HepG2 (cell line): ENCODE measurements around the gene SH2D3A. TPM values are rescaled to one million over a fixed set of nuclear protein-coding genes. Genes with fewer than 3 reads are reported as not detected.

Source experiments
- DRAP1 ChIP-seq: IDR thresholded peaks from 2 replicates; pipeline ENCODE4 v1.6.1; 2016; ENCODE audit warnings: missing genetic modification reagents, missing compliant biosample characterization
- EP300 ChIP-seq, 3 experiments: sonication (generic) in 1 of 3; formaldehyde crosslinking in 1 of 3; IDR thresholded peaks; 2 replicates each; pipeline versions ENCODE4 v1.5.1 to v1.6.1; 2011 to 2020; ENCODE audit warnings: low read depth in 2 of 3, low read length in 2 of 3, borderline replicate concordance in 1 of 3, improper control_type of control experiment in 1 of 3, mild to moderate bottlenecking in 1 of 3, missing genetic modification reagents in 1 of 3, moderate library complexity in 1 of 3
- HES4 ChIP-seq: sonication (generic); formaldehyde crosslinking; IDR thresholded peaks from 2 replicates; pipeline ENCODE4 v1.9.0; 2021; ENCODE audit warnings: mild to moderate bottlenecking, missing genetic modification reagents, borderline replicate concordance
- PREB ChIP-seq: sonication (generic); formaldehyde crosslinking; IDR thresholded peaks from 2 replicates; pipeline ENCODE4 v1.4.0; 2020; ENCODE audit warnings: missing genetic modification reagents
- RBM39 ChIP-seq: fragments of 200-400 bp; formaldehyde crosslinking; IDR thresholded peaks from one replicate; pipeline ENCODE4 v1.6.1; 2018; ENCODE audit warnings: antibody characterized with exemption, mild to moderate bottlenecking, low read depth, low read length; ENCODE audit not compliant: poor library complexity, severe bottlenecking
- SKIL ChIP-seq: sonication (generic); formaldehyde crosslinking; IDR thresholded peaks from 2 replicates; pipeline ENCODE4 v1.8.0; 2022; ENCODE audit warnings: missing genetic modification reagents, mild to moderate bottlenecking, moderate library complexity, borderline replicate concordance
- SMARCE1 ChIP-seq: fragments of 450-650 bp; IDR thresholded peaks from 2 replicates; pipeline ENCODE4 v1.6.1; 2017; ENCODE audit warnings: borderline replicate concordance
- SRF ChIP-seq: IDR thresholded peaks from 2 replicates; pipeline ENCODE4 v1.6.1; 2011; ENCODE audit warnings: mild to moderate bottlenecking, low read depth, low read length, moderate library complexity
- ZNF160 ChIP-seq: sonication (generic); formaldehyde crosslinking; IDR thresholded peaks from 2 replicates; pipeline ENCODE4 v1.8.0; 2022; ENCODE audit warnings: mild to moderate bottlenecking, inconsistent platforms, missing genetic modification reagents
- ZNF446 ChIP-seq: sonication (generic); formaldehyde crosslinking; IDR thresholded peaks from 2 replicates; pipeline ENCODE4 v1.5.0; 2020; ENCODE audit warnings: mild to moderate bottlenecking, missing genetic modification reagents
- ZNF513 ChIP-seq: sonication (generic); formaldehyde crosslinking; conservative IDR thresholded peaks from 2 replicates; pipeline ENCODE4 v1.5.0; 2020; ENCODE audit warnings: missing genetic modification reagents
- ZNF704 ChIP-seq: sonication (generic); formaldehyde crosslinking; IDR thresholded peaks from 2 replicates; pipeline ENCODE4 v1.8.1; 2023; ENCODE audit warnings: mild to moderate bottlenecking, inconsistent platforms, moderate library complexity, missing genetic modification reagents, borderline replicate concordance
- polyA plus RNA-seq, 8 experiments: library from polyadenylated mRNA; depleted of rRNA in 3 of 8; stranded (reverse) in 7 of 8; unstranded in 1 of 8; fragments of >200 nt; fragmentation: Illumina TruSeq in 4 of 8; extraction: Trizol in 4 of 8; gene quantifications; 2 replicates each; pipeline versions ENCODE4 v1.2.1 to v1.2.3, GENCODE V29; 2011 to 2016; ENCODE audit warnings: low read depth in 4 of 8, missing spikeins in 1 of 8, mixed read lengths in 1 of 8; ENCODE audit not compliant: insufficient read depth in 1 of 8
- total RNA-seq, 5 experiments: library from RNA; depleted of rRNA; stranded (reverse); fragments of >200 nt; fragmentation: Illumina TruSeq; extraction: Trizol; gene quantifications; 2 replicates each; pipeline ENCODE4 v1.2.3, GENCODE V29; 2016; ENCODE audit warnings: low read depth in 1 of 5

The SH2D3A gene
- total and polyA plus RNA-seq, 2 of the 13 experiments (the other 11 are each of a cell fraction or from before 2014, with no cell fraction given): 1.0 to 2.2 TPM

GRCh38 chr19:6737873-6738786 lies 29.1 kb downstream of the SH2D3A start (continued):
- TF ChIP-seq ZNF704 (CRISPR knock-in tag) (0 out of 2 replicates have a peak, but pooled peaks have one; percentile 3), DRAP1 (CRISPR knock-in tag) (peak; percentile 56; the same call in 1 of the 2 replicates), SMARCE1 (no peak), PREB (CRISPR knock-in tag) (0 out of 2 replicates have a peak, but pooled peaks have one; percentile 48), ZNF446 (CRISPR knock-in tag) (no peak), ZNF160 (no peak), SKIL (no peak), RBM39 (peak; percentile 41), HES4 (no peak), ZNF513 (no peak), EP300 (IDR thresholded peaks at IDR 0.05; ENCODE audit: low read depth in 2 of 2, low read length in 2 of 2) (peak in 1 of 2 experiments; percentile 39; a peak in 1 of 4 replicates), EP300 (CRISPR knock-in tag; IDR thresholded peaks at IDR 0.05; ENCODE audit: borderline replicate concordance) (no peak; the same call in 1 of the 2 replicates), SRF (0 out of 2 replicates have a peak, but pooled peaks have one; percentile 47)
